Breast epithelium (tissue), 4 donors: Measurements from ENCODE around the gene WWOX. TPM values are rescaled to one million over a fixed set of nuclear protein-coding genes. Genes with fewer than 3 reads are reported as not detected.

ENCODE experiments used
- DNase-seq, 2 donors: peaks; one replicate each; pipeline ENCODE4 v3.0.0-alpha.2; 2019; ENCODE audit warnings: low spot score in 2 of 2
- H3K27ac ChIP-seq, 2 donors: fragments of 200-600 bp; sonication (generic) in 1 of 2; one replicate each; pipeline ENCODE4 v1.5.1; 2016 to 2019; ENCODE audit warnings: mild to moderate bottlenecking in 1 of 2
- H3K27me3 ChIP-seq, 2 donors: fragments of 200-600 bp; sonication (generic) in 1 of 2; one replicate each; pipeline versions ENCODE4 v1.5.1 to v1.6.0; 2017 to 2019; ENCODE audit warnings: control low read depth in 1 of 2, mild to moderate bottlenecking in 1 of 2
- H3K36me3 ChIP-seq: fragments of 200-600 bp; one replicate; pipeline ENCODE4 v1.5.1; 2019
- H3K4me1 ChIP-seq, 2 donors: fragments of 200-600 bp; sonication (generic); one replicate each; pipeline ENCODE4 v1.5.1; 2016 to 2019; ENCODE audit warnings: control low read depth in 1 of 2
- H3K4me3 ChIP-seq, 3 donors: fragments of 200-600 bp; sonication (generic); 1 replicate in 2 of 3; 2 replicates in 1 of 3; pipeline ENCODE4 v1.5.1; 2016 to 2019; ENCODE audit warnings: mild to moderate bottlenecking in 3 of 3, moderate library complexity in 2 of 3
- H3K9me3 ChIP-seq, 2 donors: fragments of 200-600 bp; sonication (generic) in 1 of 2; one replicate each; pipeline ENCODE4 v1.5.1; 2016 to 2019; ENCODE audit warnings: control low read depth in 1 of 2
- CTCF ChIP-seq, 3 donors: fragments of 450-650 bp; IDR thresholded peaks; one replicate each; pipeline ENCODE4 v1.5.1; 2016 to 2017; ENCODE audit warnings: antibody characterized with exemption in 3 of 3, mild to moderate bottlenecking in 3 of 3, moderate library complexity in 3 of 3
- POLR2A ChIP-seq: fragments of 450-650 bp; IDR thresholded peaks from one replicate; pipeline ENCODE4 v1.6.1; 2016; ENCODE audit warnings: antibody characterized with exemption, mild to moderate bottlenecking, moderate library complexity
- POLR2AphosphoS5 ChIP-seq, 3 donors: sonication (generic); formaldehyde crosslinking; IDR thresholded peaks; one replicate each; pipeline ENCODE4 v1.6.1; 2017; ENCODE audit warnings: antibody characterized with exemption in 3 of 3
- intact Hi-C: fragments of 100-400 bp; cut with DNase I; formaldehyde crosslinking; loops from one replicate; pipeline ENCODE4 v1.15.1; 2023; ENCODE audit warnings: low total_unique reads
- total RNA-seq, 3 donors: library from RNA; depleted of rRNA; stranded (reverse); fragments of >200 nt; gene quantifications; one replicate each; pipeline ENCODE4 v1.1.0, GENCODE V29; 2016

WWOX gene
- total RNA-seq, 3 donors from 2014 or later, result 42.9 to 73.6 (median 43.4) TPM

- intact Hi-C loops, result no loop called here
- Histone ChIP-seq H3K9me3 (no peaks in the 10 kb centered on the region), H3K4me3 (no peak overlapping the region), H3K36me3 (no peaks in the 10 kb centered on the region), H3K27me3 (no peaks in the 10 kb centered on the region), H3K27ac (no peak overlapping the region), H3K4me1 (no peaks in the 10 kb centered on the region)
- DNase-seq, result no peak
- TF ChIP-seq POLR2AphosphoS5 (IDR thresholded peaks at IDR 0.05), result no peak
- TF ChIP-seq CTCF (IDR thresholded peaks at IDR 0.05), result no peak
- no peak for TF ChIP-seq POLR2A
Observed at GRCh38 chr16:79155471-79155870, 1056.0 kb downstream of the WWOX start.

GRCh38 chr16:79155904-79156303, 1056.5 kb downstream of the WWOX start:
- Histone ChIP-seq H3K9me3 (no peaks in the 10 kb centered on the region), H3K27me3 (no peaks in the 10 kb centered on the region), H3K4me1 (no peaks in the 10 kb centered on the region), H3K36me3 (no peaks in the 10 kb centered on the region), H3K4me3 (no peak overlapping the region), H3K27ac (no peak overlapping the region)
- TF ChIP-seq POLR2A (no peak), CTCF (IDR thresholded peaks at IDR 0.05) (no peak), POLR2AphosphoS5 (IDR thresholded peaks at IDR 0.05) (no peak)
- DNase-seq, result no peak
- intact Hi-C loops, result no loop called here

GRCh38 chr16:79156761-79157160, 1057.3 kb downstream of the WWOX start:
- TF ChIP-seq POLR2A (no peak), CTCF (IDR thresholded peaks at IDR 0.05) (no peak), POLR2AphosphoS5 (IDR thresholded peaks at IDR 0.05) (no peak)
- no peaks in the 10 kb centered on the region for H3K4me1 ChIP-seq
- DNase-seq, result no peak
- H3K27ac ChIP-seq, result no peak overlapping the region
- no peaks in the 10 kb centered on the region for H3K9me3 ChIP-seq
- no peak overlapping the region for H3K4me3 ChIP-seq
- no peaks in the 10 kb centered on the region for H3K27me3 ChIP-seq
- H3K36me3 ChIP-seq, result no peaks in the 10 kb centered on the region
- intact Hi-C loops, result no loop called here

GRCh38 chr16:79158337-79158736, 1058.9 kb downstream of the WWOX start:
- Histone ChIP-seq H3K9me3 (no peaks in the 10 kb centered on the region), H3K4me1 (no peaks in the 10 kb centered on the region), H3K27me3 (no peaks in the 10 kb centered on the region), H3K36me3 (no peaks in the 10 kb centered on the region), H3K4me3 (no peak overlapping the region), H3K27ac (no peak overlapping the region)
- intact Hi-C loops, result no loop called here
- no peak for TF ChIP-seq CTCF (IDR thresholded peaks at IDR 0.05)
- TF ChIP-seq POLR2AphosphoS5 (IDR thresholded peaks at IDR 0.05), result no peak
- no peak for TF ChIP-seq POLR2A
- no peak for DNase-seq

GRCh38 chr16:79159261-79160049, 1060.0 kb downstream of the WWOX start:
- no peak for DNase-seq
- Histone ChIP-seq H3K36me3 (no peaks in the 10 kb centered on the region), H3K9me3 (no peaks in the 10 kb centered on the region), H3K27me3 (no peaks in the 10 kb centered on the region), H3K4me3 (no peak overlapping the region), H3K4me1 (no peaks in the 10 kb centered on the region), H3K27ac (no peak overlapping the region)
- TF ChIP-seq CTCF (IDR thresholded peaks at IDR 0.05), result no peak
- intact Hi-C loops, result no loop called here
